Tongue (tissue), 2 donors: ENCODE data around the gene MASP1. TPM values are rescaled to one million over a fixed set of nuclear protein-coding genes. Genes with fewer than 3 reads are reported as not detected.

Source experiments
- DNase-seq: peaks from one replicate; pipeline ENCODE4 v3.0.0-alpha.2; 2015
- total RNA-seq: library from RNA; depleted of rRNA; stranded (reverse); fragments of >200 nt; gene quantifications from one replicate; pipeline ENCODE4 v1.2.3, GENCODE V29; 2014

MASP1 gene
- total RNA-seq, 1 donor from 2014 or later = 12.0 TPM

GRCh38 chr3:187293516-187294430 is 2.2 kb upstream of the MASP1 start:
- peak; percentile 3 for DNase-seq

GRCh38 chr3:187292631-187293515 is 1.3 kb upstream of the MASP1 start:
- DNase-seq = peak; percentile 2

- no peak for DNase-seq
Measured at GRCh38 chr3:187292181-187292580, 644 bp upstream of the MASP1 start.

- DNase-seq = peak; percentile 47
Measured at GRCh38 chr3:187291001-187291511, 481 bp downstream of the MASP1 start.

- peak; percentile 9 for DNase-seq
Measured at GRCh38 chr3:187290503-187290902, 1.0 kb downstream of the MASP1 start.

GRCh38 chr3:187288855-187289605 is 2.5 kb downstream of the MASP1 start:
- no peak for DNase-seq

GRCh38 chr3:187288131-187288854 is 3.2 kb downstream of the MASP1 start:
- DNase-seq = no peak

GRCh38 chr3:187287256-187287655 is 4.3 kb downstream of the MASP1 start:
- DNase-seq = no peak

GRCh38 chr3:187286467-187287059 is 5.0 kb downstream of the MASP1 start:
- DNase-seq = no peak

- no peak for DNase-seq
Measured at GRCh38 chr3:187281191-187281714, 10.3 kb downstream of the MASP1 start.

GRCh38 chr3:187280644-187281043 is 10.9 kb downstream of the MASP1 start:
- DNase-seq = no peak

- DNase-seq = no peak
Measured at GRCh38 chr3:187277129-187277462, 14.4 kb downstream of the MASP1 start.

GRCh38 chr3:187276397-187277128 is 15.0 kb downstream of the MASP1 start:
- DNase-seq = no peak

GRCh38 chr3:187274977-187275338 is 16.6 kb downstream of the MASP1 start:
- no peak for DNase-seq

GRCh38 chr3:187274315-187274976 is 17.1 kb downstream of the MASP1 start:
- DNase-seq = no peak

- DNase-seq = no peak
Measured at GRCh38 chr3:187271582-187271981, 20.0 kb downstream of the MASP1 start.

- no peak for DNase-seq
Measured at GRCh38 chr3:187269486-187269885, 22.1 kb downstream of the MASP1 start.

GRCh38 chr3:187267306-187267705 is 24.2 kb downstream of the MASP1 start:
- DNase-seq = no peak

GRCh38 chr3:187266691-187267090 is 24.8 kb downstream of the MASP1 start:
- DNase-seq = no peak
